Stimulated activated CD4-positive, alpha-beta T cell treated with anti-CD3 and anti-CD28 coated beads, Interleukin-2, amount 100 ng/mL, for 48 hours (primary cell): ENCODE results near the gene JUN.

Experiments
- DNase-seq, 2 donors: peaks; one replicate each; pipeline ENCODE4 v3.0.0-alpha.2; 2020

The JUN gene

DNA sequence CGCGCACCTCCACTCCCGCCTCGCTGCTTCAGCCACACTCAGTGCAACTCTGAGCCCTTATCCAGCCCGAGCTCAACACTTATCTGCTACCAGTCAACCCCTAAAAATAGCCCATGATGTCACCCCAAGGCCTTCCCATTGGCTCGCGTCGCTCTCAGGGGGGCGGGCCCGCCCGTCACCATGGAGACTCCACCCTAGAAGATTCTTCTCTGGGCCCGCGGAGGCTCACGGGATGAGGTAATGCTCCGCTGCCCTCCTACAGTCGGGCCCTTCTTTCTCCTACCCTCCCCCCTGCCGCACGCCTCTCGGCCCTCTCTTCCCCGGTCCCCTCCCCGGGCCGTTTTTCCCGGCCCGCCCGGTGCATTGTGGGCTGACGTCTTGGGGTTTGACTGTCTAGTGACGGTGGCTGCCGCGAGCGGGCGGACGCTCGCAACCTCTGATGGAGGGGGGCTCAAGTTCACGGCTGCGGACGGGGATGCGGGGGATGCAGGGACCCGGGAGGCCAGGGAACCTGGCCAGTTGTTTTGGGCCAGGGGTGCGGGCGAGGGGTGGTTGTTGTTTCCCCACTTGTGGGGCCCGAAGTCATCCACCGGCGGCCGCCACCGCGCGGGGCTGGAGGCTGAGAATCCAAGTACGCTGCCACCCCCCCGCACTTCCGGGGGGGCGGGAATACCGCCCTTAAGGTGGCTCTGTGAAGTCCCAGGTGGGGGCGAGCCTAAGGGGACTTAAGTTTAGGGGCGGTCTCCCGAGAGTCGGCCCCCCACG, at the start of gene JUN:
Gene JUN (minus strand): TSS at position 55 of the 765 bp plus-strand sequence. CDS start 977 bp downstream, outside the sequence.
- peak; percentile 93 to 95 for DNase-seq

DNA sequence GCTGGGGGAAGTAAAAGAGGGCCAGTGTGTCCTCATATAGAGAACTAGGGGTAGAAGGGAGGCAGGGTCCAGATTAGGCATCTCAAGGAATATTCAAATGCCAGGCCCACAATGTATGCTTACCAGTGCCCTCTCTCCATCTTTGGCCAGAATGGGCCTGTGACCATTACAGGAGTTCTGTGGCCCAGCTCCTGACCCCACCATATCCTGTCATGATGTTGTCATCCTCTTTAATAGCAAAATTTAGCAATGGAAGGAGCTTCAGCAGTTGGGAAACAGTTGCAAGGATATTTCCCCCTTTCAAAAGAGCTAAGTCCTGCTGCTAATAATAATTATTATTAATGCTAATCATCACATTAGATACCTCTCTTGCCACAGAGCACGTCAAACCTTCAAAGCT, 49.3 kb upstream of the JUN start:
- no peak for DNase-seq

DNA sequence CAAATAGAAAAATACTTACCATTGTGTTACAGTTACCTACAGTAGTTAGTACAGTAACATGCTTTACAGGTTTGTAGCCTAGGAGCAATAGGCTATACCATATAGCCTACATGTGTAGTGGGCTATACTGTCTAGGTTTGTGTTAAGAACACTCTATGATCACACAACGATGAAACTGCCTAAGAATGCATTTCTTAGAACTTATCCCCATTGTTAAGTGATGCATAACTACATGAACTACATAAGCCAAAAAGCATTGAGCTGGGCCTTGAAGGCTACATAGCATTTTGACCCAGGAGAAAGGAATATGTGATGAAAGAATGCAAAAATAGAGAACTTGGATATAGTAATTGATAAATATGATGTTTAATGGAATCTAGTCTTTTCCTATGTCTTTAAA, 46.4 kb upstream of the JUN start:
- no peak for DNase-seq

DNA sequence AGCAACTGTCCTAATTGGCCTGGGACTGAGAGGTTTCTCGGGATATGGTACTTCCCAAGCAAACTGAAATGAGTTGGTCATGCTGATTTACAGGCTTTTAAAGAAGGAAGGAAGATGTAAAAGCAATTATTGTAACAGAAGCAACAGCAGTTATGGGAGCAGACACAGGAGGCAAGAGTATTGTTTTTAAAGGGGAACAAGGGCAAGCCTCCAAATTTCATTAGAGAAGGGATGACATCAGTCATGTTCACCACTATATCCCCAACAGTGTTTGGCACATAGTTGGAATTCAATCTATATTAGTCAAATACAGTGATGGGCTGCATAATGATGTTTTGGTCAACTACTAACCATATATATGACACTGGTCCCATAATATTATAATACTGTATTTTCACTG, 46.0 kb upstream of the JUN start:
- no peak for DNase-seq

DNA sequence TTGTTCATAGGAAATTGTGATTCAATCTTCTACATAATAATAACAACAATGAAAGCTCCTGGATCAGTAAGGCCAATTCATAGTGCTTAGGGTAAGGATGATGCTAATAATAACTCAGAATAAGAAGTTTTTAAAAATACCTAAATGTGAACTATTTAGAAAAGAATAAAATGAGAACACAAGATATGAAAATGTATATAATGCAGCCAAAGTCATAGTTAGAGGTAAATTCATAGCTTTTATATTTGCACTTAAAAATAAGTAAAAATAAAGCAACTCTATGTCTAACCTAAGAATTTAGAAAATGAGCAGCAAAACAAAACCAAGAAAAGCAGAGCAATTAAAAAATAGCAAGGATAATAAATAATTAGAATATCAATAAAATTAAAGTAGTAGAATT, 43.5 kb upstream of the JUN start:
- no peak for DNase-seq

DNA sequence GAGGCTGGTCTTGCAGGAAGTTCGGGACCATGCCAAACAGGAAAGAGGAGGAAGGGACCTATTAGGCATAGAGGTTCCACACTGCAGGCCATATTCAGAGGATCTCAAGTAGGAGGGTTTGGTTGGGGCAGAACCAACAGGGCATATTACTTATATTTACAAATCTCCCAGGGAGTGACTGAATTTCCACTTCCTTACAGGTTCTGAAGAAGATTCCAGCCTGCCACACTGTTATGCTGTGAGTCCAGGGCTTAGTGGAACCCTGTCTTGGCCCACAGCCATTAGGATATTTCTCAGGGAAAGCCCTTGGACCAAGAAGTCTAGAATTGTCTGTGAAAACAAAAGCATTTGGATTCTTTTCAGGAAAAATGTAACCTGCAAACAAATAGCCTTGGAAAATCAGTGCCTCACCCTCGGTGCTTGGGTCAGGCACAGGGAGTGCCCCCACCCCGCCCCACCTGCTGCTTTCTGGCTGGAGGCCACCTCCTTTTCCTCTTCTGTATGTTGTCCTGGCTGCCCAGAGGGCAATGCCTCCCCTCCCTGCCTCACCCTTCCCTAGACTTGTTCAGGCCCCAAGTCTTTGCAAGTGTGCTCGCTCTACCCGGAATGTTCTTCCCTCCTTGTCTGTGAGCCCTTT, 41.0 kb upstream of the JUN start:
- no peak for DNase-seq

DNA sequence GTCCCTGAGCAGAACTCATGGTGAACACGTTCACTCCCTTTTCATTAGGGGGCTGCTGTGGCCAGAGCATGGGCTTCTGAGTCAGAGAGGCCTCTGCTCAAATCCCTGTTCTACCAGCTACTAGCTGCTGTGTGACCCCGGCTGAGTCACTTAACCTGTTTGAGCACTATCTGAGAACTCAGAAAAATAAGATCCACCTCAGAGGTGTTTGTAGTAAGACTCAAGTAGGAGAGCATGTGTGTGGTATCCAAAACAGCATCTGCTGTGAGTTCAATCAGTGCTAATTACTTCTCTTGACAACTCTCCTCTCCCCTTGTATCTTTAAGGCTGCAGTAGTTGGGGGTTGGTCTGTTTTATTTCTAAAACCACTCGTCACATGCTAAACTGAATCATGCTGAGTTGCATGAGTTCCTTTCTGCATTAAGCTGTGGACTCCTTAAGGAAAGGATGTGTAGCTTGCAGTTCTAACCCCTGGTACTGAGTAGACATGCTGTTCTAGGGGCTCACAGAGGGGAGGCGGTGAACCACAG, 39.7 kb upstream of the JUN start:
- DNase-seq, result no peak

DNA sequence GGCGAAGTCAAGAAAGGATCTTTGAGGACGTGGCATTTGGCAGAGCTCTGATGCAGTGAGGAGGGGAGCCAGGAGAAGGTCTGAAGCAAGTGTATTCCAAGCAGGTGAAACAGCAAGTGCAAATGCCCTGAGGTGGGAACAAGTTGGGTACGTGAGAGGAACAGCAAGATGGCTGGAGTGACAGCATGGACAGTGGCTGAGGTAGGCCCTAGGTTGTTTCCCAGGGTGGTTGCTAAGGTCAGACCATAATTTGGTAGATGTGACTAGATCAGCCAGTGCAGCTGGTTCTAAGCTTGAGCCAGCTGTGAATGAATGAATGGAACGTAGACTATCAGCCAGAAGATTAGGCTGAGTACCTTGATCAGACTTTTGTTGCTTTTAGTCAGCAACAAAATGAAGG, 37.5 kb upstream of the JUN start:
- no peak for DNase-seq

DNA sequence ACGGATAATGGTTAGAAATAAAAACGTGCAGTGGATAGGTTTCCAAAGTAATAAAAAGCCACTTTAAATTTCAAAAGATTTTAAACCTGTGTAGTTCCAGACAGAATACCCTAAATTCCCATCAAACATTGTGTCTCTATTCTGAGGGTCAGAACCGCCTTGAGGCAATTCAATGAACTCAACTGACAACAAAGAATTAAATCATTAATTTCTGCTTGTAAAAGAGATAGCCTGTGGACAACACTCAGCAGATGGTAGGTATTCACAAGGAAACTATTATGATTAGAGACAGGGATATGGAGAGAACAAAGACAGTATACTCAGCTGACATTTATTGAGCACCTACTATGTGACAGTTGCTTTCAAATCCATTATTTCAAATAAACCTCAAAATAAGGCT, 35.1 kb upstream of the JUN start:
- DNase-seq, result no peak

DNA sequence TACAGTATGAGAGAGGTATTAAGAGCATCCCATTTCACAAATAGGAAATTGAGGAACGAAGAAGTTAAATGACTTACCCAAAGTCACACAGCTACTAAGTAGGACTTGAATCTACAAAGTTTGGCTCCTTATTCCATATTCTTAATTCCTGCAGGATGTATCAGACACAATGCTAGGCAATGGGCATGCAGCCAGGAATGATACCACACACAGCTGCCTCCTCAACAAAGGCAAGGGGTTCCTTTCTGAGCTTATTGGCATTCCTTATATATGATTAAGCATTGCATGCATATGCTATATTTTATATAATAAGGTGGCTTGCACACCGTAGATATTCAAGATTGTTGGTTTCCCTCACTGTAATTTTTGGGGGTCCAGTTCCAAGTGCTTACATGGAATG, 34.2 kb upstream of the JUN start:
- no peak for DNase-seq

DNA sequence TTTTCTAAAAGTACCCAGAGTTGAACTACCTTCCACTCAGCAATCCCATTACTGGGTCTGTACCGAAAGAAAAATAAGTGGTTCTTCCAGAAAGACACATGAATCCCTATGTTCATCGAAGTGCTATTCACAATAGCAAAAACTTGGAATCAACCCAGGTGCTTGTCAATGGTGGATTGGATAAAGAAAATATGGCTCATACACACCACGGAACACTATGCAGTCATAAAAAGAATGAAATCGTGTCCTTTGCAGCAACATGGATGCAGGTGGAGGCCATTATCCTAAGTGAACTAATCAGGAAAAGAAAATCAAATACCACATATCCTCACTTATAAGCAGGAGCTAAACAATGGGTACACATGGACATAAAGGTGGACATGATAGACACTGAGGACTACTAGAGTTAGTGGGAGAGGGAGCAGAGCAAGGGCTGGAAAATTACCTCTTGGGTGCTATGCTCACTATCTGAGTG, 32.9 kb upstream of the JUN start:
- no peak for DNase-seq

DNA sequence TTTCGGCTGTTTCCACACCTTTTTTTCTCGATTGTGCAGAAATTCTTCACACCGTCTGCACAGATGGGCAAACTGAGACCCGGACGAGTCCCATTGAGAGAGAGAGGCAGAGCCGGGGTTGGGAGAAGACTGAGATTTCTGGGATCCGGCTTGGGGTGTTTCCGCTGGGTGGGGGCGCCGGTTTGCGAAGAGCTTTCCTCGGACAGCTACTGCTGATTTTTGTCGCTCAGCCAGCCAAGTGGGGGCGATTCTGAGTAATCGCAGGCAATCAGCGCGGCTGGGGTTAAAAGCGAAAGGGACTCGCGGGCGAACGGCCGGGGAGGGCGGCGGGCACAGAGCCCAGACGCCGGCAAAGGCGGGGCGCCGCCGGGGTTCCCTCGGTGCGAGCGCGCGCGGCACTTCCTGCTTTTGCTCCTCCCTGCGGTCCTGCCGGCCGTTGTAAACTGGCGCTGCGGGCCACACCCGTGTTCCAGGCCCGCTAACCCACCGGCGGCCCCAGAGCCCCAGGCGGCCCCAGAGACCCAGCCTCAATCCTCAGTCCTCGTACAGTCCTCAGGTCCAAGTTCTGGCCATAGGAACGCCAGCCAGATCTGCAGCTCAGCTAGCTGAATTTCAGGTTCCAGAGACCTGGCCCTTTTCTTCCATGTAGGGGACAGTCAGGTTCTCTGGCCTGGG, 32.4 kb upstream of the JUN start:
- DNase-seq, result peak; percentile 73 to 80

DNA sequence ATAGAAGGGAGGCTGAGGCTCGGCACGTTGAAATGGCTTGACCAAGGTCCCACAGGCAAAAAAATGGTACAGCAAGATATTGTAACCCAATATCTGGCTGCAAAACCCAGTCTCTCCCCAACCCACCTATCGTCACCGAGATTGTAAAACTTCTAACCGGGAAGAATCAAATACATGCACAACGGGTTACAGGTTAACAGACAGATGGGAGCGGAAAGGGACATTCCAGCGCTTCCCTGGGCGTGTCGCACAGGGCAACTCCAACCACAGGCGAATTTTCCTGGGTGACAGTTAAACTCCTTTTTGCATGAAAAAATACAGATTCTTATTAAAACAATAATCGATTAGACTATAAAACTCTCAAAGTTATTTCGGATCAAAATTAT, 31.8 kb upstream of the JUN start:
- no peak for DNase-seq

DNA sequence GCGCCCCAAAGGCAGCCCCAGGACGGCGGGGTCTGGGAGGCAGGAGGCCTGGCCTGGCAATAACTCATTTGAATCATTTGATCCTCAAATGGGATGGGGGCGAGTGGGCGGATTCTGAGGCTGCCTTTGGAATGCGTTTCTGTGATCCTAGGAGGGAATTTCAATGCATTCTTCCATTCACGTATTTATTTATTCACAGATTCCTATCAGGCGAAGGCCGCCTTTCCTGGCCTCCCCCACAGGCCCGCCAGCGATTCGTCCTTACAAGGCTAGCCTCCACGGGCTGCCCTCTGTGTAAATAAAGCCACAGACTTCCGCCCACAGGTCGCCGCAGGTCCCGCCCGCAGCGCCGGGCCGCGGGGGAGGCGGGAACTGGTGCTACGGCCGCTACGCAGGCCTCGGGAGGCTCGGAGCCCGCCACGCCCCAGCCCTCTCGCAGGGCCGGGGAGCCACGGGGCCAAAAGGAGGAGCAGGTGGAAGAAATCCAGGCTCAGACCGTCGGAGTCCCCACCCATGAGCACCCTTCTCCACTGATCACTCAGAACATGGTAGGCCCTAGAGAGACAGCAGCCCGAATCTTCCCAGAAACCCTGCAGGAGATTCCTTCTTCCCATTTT, 31.3 kb upstream of the JUN start:
- DNase-seq, result peak; percentile 42 to 45

DNA sequence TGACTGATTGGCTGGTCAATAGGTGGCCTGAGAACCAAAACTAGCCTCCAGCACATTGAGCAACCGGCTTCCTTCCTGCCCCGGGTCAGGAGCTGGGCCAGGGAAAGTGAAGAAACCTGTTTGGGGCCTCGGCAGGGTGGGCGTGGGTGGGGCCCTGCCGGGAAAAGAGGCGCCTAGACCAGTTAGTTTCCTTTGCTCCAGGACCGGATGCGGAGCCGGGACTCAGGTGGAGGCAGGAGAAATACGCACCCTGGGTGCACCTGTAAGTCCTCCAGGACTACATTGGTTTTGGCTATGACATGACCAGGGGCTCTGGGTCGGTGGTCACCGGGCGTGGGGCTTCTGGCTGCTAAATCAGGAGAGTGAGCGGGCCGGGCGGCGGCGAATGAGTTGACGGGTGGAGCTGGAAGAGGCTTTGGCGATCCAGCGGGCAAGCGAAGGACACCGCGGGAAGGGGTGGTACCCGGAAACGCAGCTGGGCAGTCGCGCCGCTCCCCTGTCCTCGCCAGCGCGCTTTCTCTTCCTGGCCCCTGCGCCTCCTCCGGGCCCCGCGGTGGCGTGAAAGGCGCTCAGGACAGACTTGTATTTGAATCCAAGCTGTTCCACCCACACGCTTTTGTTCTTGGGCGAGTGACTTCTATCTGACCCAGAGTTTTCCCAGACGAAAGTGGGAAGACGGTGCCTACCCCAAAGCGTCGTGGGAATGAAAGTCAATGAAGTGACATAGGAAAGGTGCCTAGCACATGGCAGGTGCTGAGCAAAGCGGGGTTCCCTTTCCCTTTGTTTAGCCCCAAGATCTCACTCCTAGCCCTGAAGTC, 30.6 kb upstream of the JUN start:
- DNase-seq, result no peak

DNA sequence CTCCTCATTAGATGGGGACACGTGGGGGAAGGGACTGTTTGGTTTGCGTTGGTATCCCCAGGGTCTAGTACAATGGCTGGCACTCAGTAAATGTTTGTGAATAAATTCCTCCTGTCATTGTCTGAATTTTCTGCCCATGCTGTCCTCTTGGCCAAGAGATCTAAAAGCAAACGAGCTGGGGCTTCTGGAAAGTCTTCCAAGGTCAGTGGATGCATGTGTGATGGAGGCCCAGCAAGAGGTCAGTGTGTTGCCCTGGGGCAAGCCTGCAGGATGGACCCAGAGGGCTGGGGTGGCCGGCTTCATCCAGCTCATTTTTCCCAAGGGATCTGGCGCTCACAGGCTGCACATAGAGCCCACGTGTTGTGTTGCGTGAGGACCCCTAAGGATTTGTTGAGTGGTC, 30.0 kb upstream of the JUN start:
- no peak for DNase-seq

DNA sequence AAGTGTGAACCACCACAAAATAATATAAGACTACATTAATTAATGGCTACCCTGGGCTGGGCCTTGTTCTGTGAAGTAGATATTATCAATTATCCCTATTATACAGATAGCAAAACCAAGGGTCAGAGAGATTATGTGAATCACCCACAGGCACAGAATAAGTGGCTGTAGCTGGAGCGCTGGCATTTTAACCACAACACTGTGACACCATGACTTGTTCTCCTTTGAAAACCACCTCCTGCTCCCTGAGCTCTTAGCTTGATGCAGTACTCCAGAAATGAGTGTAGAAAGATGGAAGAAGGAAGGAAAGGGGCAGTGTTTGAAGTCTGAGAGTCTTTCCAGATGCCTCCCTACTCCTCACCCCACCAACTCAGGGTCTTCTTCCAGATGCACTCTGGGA, 29.5 kb upstream of the JUN start:
- DNase-seq, result no peak

DNA sequence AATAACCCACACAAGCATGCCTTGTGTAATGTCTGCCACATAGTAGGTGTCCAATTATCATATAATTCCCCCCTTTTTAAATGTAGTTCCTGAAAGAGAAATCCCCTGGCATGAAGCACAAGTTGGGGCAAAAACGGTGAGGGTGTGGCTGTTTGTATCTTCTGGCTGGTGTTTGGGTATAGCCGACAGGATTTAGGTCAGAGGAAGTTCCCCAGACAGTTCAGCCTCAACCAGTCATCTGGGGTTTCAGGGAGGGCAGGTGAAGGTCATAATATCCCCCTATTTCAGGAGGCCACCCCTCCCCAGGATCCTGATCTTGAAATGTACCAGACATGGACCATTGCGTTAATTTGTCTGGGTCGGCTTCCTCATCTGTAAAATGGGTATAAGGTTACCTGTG, 29.1 kb upstream of the JUN start:
- no peak for DNase-seq

DNA sequence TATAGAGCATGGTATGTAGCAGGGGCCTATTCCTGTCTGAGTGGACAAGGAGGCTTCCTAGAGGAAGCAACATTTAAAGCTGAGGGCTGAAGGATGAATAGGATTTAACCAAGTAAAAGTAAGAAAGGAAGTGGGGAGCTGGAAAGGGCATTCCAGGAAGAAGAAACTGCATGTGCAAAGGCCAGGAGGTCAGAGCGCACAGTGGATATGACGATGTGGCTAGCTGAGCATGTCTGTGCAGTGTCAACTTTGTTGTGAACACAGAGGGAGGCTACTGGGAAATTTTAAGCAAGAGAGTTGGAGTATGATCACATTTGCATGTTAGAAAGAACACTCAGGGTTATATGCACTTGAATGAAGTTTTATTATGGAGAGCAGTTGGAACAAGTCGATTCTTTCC, 28.6 kb upstream of the JUN start:
- no peak for DNase-seq

DNA sequence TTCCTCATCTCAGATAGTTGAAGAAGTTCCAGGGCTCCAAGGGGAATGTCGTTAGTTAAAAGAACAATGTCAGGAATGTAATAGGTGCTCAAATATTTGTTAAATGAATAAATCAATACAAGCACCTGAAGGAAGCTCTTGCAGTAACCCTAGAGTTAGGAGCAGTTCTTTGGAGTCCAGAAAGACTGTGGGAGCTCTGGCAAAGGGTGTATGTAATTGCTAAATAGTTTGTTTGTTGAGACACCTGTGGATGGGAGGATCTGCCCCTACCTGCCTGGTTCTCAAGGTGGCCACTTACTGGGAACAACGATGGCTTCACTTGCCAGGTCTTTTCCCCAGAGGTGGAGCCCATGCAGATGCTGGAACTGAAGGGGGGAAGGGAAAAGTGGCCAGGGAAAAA, 27.5 kb upstream of the JUN start:
- DNase-seq, result no peak

DNA sequence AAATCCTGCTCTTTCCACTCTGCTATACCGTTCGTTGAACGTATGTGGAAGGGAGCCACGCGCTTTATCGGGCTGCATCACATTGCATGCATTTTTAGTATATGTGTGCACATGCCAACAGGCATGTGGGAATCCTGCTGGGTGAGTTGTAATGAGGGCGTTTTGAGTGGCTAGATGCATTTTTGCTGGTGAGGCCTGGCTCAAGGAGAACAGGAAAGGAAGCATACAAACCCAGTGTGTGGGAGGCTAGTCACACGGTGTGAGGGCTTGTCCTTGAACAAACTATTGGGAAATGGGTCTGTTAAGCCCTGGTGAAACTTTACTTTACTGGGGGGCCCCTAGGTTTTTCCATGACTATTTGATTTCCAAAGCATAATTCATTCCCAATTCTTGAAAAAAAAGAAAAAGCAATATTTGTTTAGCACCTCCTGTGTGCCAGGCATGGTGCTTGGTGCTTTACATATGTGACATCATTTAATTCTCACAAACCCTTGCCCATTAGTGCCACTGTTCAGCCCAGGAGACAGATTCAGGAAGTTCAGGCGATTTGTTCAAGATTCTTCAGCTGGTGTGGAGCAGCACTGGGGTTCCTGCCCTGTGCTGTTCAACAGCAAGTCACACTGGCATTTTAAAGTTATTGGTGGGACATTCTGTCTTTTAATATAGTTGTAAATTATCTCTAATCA, 25.6 kb upstream of the JUN start:
- no peak for DNase-seq

DNA sequence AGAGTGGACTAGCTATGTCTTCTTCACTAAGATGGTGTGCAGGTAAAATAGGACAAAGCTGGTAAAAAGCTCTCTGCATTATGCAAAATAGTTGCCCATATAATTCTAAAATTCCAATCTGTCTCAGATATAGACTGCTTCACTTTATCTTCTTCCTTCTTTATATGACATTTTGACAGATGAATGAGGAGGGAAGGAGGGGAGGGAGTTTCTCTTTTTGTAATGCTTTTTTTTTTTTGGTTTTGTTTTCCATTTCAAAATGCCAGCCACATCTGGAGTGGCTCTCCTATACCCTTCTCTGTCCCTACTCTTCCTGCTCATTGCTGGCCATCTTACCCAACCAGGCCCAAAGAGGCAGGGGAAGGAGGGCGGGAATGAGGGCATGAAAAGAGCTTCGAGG, 24.2 kb upstream of the JUN start:
- DNase-seq, result no peak
